Measurements from ENCODE around the gene HSPB6.

The HSPB6 gene

DNA sequence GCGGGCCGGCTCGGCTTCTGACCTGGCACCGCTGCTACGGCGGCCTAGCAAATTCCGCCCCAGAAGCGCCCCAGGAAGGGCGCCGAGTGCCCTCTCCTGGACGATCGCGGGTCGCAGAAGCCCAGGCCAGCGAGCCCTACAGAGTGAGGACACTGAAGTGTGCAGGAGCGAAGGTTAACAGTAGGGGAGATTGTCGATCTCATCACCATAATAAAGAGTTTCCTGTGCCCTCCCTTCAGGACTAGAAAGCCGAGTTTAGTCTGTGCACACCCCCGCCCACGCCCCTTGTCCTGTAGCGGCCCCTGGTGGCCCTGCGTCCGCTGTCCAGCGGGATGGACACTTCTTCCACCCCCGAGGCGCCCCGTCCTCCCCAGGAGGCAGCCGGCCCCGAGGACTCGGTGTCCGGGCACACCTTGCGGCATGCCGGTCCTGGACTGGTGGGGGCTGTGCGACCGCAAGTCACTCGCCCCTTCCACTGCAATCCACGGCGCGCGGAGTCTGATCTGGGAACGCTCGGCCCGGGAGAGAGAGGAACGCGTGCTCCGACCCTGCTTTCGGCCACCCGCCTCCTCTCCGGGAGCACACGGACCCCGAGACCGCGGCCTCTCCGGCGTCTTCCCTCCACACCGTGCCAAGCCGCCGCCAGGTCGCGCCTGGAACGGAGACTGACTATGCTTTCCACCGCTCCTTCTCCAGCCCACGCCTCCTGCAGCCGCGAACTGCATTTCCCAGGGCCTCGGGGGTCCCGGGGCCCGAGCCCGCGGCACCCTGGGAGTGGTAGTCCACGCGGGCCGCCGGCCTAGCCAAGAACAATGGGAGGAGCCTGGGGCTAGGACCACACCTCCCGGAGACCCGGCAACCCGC lies 39.8 kb downstream of the HSPB6 start:
- DNase-seq (ENCODE audit: low read depth in 3 of 3) = peak; percentile 93 to 94 (median 93)

DNA sequence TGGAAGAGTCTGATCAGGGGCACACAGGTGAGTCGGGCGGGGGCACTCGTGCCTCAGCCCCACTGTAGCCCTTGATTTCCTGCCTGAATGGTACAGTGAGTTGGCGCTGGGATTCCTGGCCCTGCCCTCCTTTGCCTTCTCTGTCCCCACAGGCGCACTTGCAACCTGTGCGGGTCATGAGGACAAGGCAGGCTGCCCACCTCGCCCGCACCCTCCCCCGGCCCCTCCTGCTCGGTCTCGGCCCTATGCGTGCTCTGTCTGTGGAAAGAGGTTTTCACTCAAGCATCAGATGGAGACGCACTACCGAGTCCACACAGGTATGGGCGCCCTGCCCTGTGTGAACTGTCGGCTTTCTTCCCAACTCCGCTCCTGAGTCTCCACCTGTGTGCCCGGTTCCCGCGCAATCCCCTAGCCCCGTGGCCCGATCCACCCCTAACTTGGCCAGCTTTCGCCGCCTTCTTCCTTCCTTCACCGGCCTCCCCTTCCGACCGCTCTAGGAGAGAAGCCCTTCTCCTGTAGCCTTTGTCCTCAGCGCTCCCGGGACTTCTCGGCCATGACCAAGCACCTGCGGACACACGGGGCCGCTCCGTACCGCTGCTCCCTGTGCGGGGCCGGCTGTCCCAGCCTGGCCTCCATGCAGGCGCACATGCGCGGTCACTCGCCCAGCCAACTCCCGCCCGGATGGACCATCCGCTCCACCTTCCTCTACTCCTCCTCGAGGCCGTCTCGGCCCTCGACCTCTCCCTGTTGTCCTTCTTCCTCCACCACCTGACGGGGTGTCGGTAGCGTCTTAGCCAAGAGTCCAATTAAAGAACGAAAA lies 40.6 kb downstream of the HSPB6 start:
- DNase-seq (ENCODE audit: low read depth in 3 of 3) = no peak

DNA sequence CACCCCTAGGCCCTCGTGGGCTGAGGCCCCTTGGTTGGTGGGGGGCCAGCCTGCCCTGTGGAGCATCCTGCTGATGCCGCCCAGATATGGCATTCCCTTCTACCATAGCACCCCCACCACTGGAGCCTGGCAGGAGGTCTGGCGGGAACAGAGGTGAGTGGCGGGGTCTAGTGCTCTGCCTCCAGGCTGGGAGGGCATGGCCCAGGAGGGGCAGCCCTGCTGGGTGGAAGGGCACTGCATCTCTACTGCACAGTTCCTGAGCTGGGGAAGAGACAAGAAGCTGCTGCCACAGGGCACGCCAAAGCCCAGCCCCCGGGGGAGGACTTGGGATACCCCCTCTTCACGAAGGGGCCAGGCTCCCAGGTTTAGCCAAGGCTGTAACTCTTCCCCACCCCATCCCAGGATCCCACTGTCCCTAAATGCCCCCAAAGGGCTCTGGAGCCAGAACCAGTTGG lies 41.4 kb downstream of the HSPB6 start:
- no peak for DNase-seq (ENCODE audit: low read depth in 3 of 3)

DNA sequence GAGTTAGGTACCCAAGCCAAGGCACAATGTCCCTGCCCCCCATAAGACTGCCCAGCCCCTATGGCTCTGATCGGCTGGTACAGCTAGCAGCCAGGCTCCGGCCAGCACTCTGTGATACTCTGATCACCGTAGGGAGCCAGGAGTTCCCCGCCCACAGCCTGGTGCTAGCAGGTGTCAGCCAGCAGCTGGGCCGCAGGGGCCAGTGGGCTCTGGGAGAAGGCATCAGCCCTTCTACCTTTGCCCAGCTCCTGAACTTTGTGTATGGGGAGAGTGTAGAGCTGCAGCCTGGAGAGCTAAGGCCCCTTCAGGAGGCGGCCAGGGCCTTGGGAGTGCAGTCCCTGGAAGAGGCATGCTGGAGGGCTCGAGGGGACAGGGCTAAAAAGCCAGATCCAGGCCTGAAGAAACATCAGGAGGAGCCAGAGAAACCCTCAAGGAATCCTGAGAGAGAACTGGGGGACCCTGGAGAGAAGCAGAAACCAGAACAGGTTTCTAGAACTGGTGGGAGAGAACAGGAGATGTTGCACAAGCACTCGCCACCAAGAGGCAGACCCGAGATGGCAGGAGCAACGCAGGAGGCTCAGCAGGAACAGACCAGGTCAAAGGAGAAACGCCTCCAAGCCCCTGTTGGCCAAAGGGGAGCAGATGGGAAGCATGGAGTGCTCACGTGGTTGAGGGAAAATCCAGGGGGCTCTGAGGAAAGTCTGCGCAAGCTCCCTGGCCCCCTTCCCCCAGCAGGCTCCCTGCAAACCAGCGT lies 42.1 kb downstream of the HSPB6 start:
- DNase-seq (ENCODE audit: low read depth in 3 of 3) = no peak

DNA sequence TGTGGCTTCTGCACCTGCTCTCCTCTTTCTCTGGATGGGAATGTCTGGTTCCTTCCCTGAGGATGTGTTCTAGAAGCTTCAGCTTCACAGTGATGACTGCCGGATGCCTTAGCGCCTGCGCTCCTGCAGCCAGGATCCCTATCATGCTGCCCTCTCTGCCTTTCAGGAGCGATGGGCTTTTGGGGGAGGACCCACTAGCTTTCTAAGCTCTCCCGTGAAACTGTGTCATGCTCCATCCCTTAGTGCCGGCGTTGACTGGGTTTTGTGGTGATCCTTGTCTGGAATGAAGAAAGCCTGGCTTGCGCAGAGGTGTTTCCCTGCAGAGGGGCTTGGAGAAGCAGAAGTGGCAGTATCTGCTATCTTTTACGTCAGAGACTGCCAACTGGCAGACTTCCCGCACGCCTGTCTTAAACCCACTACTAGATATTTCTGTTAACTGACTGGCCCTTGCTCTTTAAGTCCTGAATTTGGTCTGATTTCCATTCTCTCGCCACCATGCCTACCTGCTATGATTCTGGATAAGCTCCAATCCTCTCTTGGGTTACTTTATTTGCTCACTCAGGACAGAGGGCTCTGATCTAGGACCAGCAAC lies 42.8 kb downstream of the HSPB6 start:
- no peak for DNase-seq (ENCODE audit: low read depth in 3 of 3)

DNA sequence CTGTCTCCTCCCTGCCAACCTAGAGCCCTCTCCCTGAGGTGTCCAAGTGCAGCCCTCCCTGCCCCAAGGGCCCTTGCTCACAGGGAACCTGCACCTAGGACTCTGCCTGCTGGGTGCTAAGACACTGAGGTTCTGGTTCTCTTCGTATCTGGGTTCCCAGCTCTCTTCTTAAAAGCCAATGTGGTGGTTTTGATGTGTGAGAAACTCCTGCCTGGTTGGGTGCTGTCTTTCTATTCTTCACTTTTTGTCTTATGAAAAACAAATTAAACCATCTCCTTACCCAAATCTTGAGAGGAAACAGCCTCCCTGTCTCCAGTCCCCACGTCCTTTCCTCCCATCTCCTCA lies 43.4 kb downstream of the HSPB6 start:
- DNase-seq (ENCODE audit: low read depth in 3 of 3) = no peak

DNA sequence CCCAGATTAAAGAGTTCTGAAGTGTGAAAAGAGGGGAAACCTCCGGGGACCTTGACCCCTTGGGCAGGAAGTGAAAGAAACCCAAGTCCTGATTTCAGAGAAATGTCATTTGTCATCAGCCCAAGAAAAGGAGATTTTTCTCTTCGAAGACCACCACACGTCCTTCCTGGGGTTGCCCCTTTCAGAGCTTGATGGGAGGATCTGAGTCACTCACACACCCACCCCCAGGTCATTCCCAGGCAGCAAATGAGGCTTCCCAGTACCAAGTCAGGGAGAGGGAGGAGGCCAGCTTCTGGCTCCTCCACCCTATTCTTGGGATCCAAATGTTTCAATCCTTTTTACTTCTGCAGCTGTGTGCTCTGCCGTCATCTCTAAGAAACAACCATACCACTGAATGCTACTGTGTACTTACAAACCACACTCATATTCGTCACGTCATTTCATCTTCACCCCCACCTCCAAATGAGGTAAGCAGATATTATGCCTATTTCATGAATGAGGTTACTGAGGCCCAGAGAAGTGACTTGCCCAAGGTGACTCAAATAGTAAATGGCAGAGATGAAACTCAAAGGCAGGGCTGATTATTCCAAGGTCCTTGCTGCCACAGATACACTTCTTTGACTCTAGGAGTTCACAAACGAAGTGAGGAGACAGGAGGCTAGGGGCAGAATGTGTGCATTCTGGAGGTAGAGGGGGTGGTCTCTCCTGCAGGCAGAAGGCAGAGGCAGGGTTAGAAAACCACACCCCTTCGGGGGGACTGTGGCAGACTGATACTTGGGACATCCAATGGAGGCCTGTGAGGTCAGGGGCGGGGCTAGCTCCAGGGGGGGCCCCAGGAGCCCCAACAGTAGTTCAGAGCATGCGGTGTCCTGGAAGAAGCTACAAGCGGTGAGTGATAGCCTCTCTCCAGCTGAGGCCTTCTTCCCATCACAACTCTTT lies 44.0 kb downstream of the HSPB6 start:
- peak in 1 of 3 experiments; percentile 44 for DNase-seq (ENCODE audit: low read depth in 3 of 3)

DNA sequence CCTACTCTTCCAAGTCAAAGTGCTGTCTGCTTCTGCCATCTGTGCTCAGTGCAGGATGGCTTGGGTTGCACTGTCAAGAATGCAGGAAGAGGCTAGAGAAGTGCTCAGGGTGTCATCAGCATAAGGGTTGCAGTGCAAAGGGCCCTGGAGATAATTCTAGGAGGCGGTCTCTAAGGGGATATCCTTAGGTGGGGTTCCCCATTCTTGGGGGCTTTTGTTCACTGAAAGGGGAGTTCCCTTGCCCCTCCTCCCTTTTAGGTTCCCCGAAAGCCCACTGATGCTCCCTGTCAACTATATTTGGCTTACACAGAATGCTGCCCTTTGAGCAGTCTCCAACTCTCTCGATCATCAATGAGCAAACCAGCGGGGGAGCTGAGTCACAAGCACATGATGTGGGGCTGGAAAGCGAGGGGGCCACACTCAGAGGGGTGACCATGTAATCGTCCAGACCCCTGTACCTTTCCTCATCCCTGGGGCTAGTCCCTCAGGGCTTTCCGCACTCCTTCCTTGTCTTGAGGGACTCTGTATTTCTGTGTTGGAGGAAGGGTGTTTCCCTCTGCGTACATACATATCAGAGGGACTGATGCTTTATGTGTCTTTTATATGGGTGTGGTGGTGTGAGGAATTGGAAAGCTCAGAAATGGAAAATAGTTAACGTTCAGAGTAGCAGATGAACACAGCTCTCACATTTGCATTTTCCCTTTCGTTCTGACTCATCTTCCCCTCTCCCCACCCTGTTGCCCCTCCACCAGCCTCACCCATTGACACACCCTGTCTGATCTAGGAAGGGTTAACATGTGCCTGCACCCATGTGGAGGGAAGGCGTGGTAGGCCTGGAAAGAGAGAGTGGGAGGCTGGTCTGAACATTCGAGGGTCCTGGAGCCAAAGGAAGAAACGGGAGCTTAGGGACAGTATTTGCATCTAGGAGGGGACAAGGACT lies 45.8 kb downstream of the HSPB6 start:
- peak in 1 of 3 experiments; percentile 41 for DNase-seq (ENCODE audit: low read depth in 3 of 3)

DNA sequence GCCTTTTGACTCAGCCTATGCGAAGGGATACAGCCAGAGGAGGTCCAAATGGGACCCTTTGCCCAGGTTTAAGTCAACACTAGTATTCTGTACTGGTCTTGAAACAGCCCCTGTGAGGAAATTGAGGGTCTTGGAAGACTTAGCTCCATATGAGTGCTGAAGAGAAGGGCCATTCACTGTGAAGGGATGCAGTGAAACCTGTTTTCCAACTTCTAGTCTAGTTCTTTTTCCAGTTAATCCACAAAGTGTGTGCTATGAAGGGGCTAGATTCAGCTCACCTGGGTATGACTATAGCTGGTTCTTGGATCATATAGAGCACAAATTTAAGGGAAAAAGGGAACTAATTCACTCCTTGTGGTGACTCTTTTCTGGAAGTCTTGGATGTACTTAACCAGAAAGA lies 48.4 kb downstream of the HSPB6 start:
- no peak for DNase-seq (ENCODE audit: low read depth in 3 of 3)

Data from stimulated activated CD4-positive, alpha-beta T cell treated with anti-CD3 and anti-CD28 coated beads, TNF-alpha, amount 100 ng/mL, for 4 hours (primary cell).